Stomach (tissue), 4 donors: ENCODE results near the gene SUPT3H.

ENCODE experiments used
- POLR2AphosphoS5 ChIP-seq, 3 donors: sonication (generic); formaldehyde crosslinking; IDR thresholded peaks; one replicate each; pipeline ENCODE4 v1.6.1; 2016; ENCODE audit warnings: antibody characterized with exemption in 3 of 3
- TF ChIP-seq, protein P1 (sequence below), 7 experiments: fragments of 450-650 bp in 4 of 7; fragments of 200-600 bp in 3 of 7; sonication (generic) in 3 of 7; IDR thresholded peaks; one replicate each; pipeline ENCODE4 v1.5.1; 2016 to 2019; ENCODE audit warnings: antibody characterized with exemption in 7 of 7, control low read depth in 2 of 7, mild to moderate bottlenecking in 1 of 7

GRCh38 chr6:44820759-44821158, 557.0 kb downstream of the SUPT3H start:
- TF ChIP-seq, protein P1, sequence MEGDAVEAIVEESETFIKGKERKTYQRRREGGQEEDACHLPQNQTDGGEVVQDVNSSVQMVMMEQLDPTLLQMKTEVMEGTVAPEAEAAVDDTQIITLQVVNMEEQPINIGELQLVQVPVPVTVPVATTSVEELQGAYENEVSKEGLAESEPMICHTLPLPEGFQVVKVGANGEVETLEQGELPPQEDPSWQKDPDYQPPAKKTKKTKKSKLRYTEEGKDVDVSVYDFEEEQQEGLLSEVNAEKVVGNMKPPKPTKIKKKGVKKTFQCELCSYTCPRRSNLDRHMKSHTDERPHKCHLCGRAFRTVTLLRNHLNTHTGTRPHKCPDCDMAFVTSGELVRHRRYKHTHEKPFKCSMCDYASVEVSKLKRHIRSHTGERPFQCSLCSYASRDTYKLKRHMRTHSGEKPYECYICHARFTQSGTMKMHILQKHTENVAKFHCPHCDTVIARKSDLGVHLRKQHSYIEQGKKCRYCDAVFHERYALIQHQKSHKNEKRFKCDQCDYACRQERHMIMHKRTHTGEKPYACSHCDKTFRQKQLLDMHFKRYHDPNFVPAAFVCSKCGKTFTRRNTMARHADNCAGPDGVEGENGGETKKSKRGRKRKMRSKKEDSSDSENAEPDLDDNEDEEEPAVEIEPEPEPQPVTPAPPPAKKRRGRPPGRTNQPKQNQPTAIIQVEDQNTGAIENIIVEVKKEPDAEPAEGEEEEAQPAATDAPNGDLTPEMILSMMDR (IDR thresholded peaks at IDR 0.05) = no peak
- TF ChIP-seq POLR2AphosphoS5 (IDR thresholded peaks at IDR 0.05) = no peak
